ENCODE results near the gene TSSK2. TPM values are rescaled to one million over a fixed set of nuclear protein-coding genes. Genes with fewer than 3 reads are reported as not detected.
"Not testable (repeated sequence)": the region's sequence is repeated elsewhere in the genome, so short reads cannot be mapped to it uniquely, and the experiment has no call there.

The TSSK2 gene
- total RNA-seq = not detected

DNA sequence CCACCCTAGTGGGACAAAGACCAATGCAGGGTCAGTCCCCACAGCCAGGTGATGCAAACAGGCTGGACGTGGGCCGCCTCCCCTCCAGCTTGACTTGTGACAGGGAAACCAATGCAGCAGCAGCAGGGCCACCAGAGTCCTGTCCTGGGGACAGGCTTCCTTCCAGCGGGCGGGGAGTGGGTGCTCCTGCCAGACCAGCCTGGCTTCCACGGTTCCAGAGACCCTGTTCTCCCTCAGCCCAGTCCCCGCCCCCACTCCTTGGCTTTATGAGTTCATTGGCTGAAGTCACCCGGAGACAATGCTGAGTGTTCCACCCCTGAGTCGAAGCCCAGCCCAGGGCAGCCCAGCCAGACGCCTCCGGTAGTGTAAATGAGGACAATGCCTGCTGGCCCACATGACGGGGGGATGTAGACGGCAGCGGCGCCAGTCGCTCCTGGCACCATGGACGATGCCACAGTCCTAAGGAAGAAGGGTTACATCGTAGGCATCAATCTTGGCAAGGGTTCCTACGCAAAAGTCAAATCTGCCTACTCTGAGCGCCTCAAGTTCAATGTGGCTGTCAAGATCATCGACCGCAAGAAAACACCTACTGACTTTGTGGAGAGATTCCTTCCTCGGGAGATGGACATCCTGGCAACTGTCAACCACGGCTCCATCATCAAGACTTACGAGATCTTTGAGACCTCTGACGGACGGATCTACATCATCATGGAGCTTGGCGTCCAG, at the start of gene TSSK2:
Gene TSSK2 (plus strand): TSS at position 350 of the 726 bp plus-strand sequence. CDS start 92 bp downstream, at position 442.
- Histone ChIP-seq H3K9me3 (no peaks in the 10 kb centered on the region), H3K4me1 (peaks cover 33% of the 10 kb centered on the region), H3K36me3 (peaks cover 4 to 22% of the 10 kb centered on the region in 2 donors), H3K27ac (peak within 1 kb of the TSS; percentile 11), H3K27me3 (no peaks in the 10 kb centered on the region), H3K4me3 (no peak within 1 kb of the TSS)
- intact Hi-C loops (cut with DNase I) = no loop called here
- TF ChIP-seq POLR2AphosphoS5 (IDR thresholded peaks at IDR 0.05; ENCODE audit: insufficient read depth in 1 of 2, low read depth in 1 of 2) (no peak), POLR2A (IDR thresholded peaks at IDR 0.05) (no peak)
- TF ChIP-seq, protein P1, sequence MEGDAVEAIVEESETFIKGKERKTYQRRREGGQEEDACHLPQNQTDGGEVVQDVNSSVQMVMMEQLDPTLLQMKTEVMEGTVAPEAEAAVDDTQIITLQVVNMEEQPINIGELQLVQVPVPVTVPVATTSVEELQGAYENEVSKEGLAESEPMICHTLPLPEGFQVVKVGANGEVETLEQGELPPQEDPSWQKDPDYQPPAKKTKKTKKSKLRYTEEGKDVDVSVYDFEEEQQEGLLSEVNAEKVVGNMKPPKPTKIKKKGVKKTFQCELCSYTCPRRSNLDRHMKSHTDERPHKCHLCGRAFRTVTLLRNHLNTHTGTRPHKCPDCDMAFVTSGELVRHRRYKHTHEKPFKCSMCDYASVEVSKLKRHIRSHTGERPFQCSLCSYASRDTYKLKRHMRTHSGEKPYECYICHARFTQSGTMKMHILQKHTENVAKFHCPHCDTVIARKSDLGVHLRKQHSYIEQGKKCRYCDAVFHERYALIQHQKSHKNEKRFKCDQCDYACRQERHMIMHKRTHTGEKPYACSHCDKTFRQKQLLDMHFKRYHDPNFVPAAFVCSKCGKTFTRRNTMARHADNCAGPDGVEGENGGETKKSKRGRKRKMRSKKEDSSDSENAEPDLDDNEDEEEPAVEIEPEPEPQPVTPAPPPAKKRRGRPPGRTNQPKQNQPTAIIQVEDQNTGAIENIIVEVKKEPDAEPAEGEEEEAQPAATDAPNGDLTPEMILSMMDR (IDR thresholded peaks at IDR 0.05) = no peak
- no peak for DNase-seq (ENCODE audit: extremely low spot score in 2 of 2)

DNA sequence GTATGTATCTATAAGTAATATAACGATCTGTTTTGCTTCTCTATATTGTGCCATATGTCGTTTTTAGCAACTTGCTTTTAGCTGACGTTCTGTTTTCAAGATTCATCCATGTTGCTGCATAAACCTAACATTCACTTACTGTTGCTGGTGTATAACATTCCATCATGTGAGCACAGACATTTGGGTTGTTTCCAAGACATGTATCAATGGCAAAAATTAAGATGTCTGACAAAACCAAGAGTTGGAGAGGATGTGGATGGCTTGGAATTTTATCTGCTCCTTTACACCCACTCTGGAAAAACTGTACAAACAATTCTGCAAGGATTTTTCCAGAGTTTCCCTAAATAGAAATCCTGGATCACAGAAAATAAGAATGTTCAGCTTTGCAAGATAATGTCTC, 49.8 kb upstream of the TSSK2 start:
- TF ChIP-seq POLR2AphosphoS5 (IDR thresholded peaks at IDR 0.05; ENCODE audit: insufficient read depth in 1 of 2, low read depth in 1 of 2) = no peak
- TF ChIP-seq, protein P1 (IDR thresholded peaks at IDR 0.05) = no peak
- TF ChIP-seq POLR2A (IDR thresholded peaks at IDR 0.05) = no peak
- H3K4me1 ChIP-seq = peaks cover 15% of the 10 kb centered on the region
- no peak overlapping the region for H3K27ac ChIP-seq
- no peak for DNase-seq (ENCODE audit: extremely low spot score in 2 of 2)
- H3K27me3 ChIP-seq = no peaks in the 10 kb centered on the region
- H3K9me3 ChIP-seq = no peaks in the 10 kb centered on the region
- intact Hi-C loops (cut with DNase I) = no loop called here
- H3K4me3 ChIP-seq = no peak overlapping the region
- H3K36me3 ChIP-seq = peaks cover 0 to 5% of the 10 kb centered on the region in 2 donors

DNA sequence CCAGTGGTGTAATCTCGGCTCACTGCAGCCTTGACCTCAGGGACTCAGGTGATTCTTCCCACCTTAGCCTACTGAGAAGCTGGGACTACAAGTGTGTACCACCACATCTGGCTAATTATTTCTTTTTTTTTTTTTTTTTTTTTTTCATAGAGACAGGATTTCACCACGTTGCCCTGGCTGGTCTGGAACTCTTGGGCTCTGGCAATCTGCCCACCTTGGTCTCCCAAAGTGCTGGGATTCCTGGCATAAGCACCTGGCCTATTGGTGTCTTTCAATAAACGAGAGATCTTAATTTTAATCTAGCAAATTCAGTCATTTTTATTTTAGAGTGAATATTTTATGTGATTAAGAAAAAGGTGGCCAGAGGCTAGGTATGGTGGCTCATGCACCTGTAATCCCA, 49.0 kb upstream of the TSSK2 start:
- Histone ChIP-seq H3K27me3 (no peaks in the 10 kb centered on the region), H3K36me3 (peaks cover 0 to 5% of the 10 kb centered on the region in 2 donors), H3K4me3 (no peak overlapping the region), H3K9me3 (no peaks in the 10 kb centered on the region), H3K27ac (no peak overlapping the region), H3K4me1 (peaks cover 22% of the 10 kb centered on the region)
- intact Hi-C loops (cut with DNase I) = no loop called here
- TF ChIP-seq, protein P1 (IDR thresholded peaks at IDR 0.05) = no peak
- TF ChIP-seq POLR2AphosphoS5 (IDR thresholded peaks at IDR 0.05; ENCODE audit: insufficient read depth in 1 of 2, low read depth in 1 of 2) (no peak), POLR2A (IDR thresholded peaks at IDR 0.05) (no peak)
- no peak for DNase-seq (ENCODE audit: extremely low spot score in 2 of 2)

DNA sequence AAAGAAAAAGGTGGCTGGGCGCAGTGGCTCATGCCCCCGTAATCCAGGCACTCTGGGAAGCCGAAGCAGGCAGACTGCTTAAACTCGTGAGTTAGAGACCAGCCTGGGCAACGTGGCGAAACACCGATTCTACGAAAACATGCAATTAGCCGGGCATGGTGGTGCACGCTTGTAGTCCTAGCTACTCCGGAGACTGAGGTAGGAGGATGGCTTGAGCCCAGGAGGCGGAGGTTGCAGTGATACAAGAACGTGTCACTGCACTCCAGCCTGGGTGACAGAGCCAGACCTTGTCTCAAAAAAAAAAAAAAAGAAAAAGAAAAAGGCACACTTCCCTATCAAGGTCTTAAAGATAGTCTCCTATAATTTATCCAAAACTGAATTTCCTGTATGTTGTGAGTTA, 48.3 kb upstream of the TSSK2 start:
- Histone ChIP-seq H3K27ac (no peak overlapping the region), H3K27me3 (no peaks in the 10 kb centered on the region), H3K36me3 (peaks cover 0 to 5% of the 10 kb centered on the region in 2 donors), H3K4me1 (peaks cover 23% of the 10 kb centered on the region), H3K4me3 (no peak overlapping the region), H3K9me3 (no peaks in the 10 kb centered on the region)
- no peak for TF ChIP-seq POLR2AphosphoS5 (IDR thresholded peaks at IDR 0.05; ENCODE audit: insufficient read depth in 1 of 2, low read depth in 1 of 2)
- TF ChIP-seq, protein P1 (IDR thresholded peaks at IDR 0.05) = no peak
- TF ChIP-seq POLR2A (IDR thresholded peaks at IDR 0.05) = no peak
- intact Hi-C loops (cut with DNase I) = no loop called here
- DNase-seq (ENCODE audit: extremely low spot score in 2 of 2) = no peak

DNA sequence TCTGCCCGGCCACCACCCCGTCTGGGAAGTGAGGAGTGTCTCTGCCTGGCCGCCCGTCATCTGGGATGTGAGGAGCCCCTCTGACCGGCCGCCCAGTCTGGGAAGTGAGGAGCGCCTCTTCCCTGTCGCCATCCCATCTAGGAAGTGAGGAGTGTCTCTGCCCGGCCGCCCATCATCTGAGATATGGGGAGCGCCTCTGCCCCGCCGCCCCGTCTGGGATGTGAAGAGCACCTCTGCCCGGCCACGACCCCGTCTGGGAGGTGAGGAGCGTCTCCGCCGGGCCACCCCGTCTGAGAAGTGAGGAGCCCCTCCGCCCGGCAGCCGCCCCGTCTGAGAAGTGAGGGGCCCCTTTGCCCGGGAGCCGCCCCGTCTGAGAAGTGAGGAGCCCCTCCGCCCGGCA, 47.0 kb upstream of the TSSK2 start:
- intact Hi-C loops (cut with DNase I); DNase-seq (ENCODE audit: extremely low spot score in 2 of 2); H3K4me3 ChIP-seq; H3K27ac ChIP-seq; H3K9me3 ChIP-seq; H3K27me3 ChIP-seq: not testable (repeated sequence)
- H3K4me1 ChIP-seq = peaks cover 23% of the 10 kb centered on the region
- H3K36me3 ChIP-seq = peaks cover 0 to 10% of the 10 kb centered on the region in 2 donors

DNA sequence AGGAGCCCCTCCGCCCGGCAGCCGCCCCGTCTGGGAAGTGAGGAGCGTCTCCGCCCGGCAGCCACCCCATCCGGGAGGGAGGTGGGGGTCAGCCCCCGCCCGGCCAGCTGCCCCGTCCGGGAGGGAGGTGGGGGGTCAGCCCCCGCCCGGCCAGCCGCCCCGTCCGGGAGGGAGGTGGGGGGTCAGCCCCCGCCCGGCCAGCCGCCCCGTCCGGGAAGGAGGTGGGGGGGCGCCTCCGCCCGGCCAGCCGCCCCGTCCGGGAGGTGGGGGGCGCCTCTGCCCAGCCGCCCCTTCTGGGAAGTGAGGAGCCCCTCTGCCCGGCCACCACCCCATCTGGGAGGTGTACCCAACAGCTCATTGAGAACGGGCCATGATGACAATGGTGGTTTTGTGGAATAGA, 46.5 kb upstream of the TSSK2 start:
- H3K27me3 ChIP-seq; H3K27ac ChIP-seq; H3K9me3 ChIP-seq; H3K4me3 ChIP-seq; intact Hi-C loops (cut with DNase I); DNase-seq (ENCODE audit: extremely low spot score in 2 of 2): not testable (repeated sequence)
- H3K4me1 ChIP-seq = peaks cover 23% of the 10 kb centered on the region
- peaks cover 0 to 10% of the 10 kb centered on the region in 2 donors for H3K36me3 ChIP-seq
